Caco-2 (cell line): ENCODE results near the gene THADA. TPM values are rescaled to one million over a fixed set of nuclear protein-coding genes. Genes with fewer than 3 reads are reported as not detected.

ENCODE experiments used
- BruUV-seq: library from RNA; stranded (reverse); fragments of 400-500 nt; replicated peaks from 2 replicates; lab custom pipeline; 2021; lab: Mats Ljungman, UMichigan
- CTCF ChIA-PET: fragments of 300-600 bp; sonication (Branson Sonifier 250); formaldehyde crosslinking; loops from one replicate; lab custom pipeline; 2022; ENCODE audit warnings: antibody characterized with exemption; lab: Charles Lee
- POLR2A ChIA-PET: fragments of 300-600 bp; sonication (Branson Sonifier 250); formaldehyde crosslinking; loops from one replicate; lab custom pipeline; 2022; ENCODE audit warnings: antibody characterized with exemption; lab: Charles Lee
- DNase-seq, 2 experiments: peaks; one replicate each; pipeline versions ENCODE4 v3.0.0 to v3.0.0-alpha.2; 2020 to 2022
- H3K27me3 ChIP-seq: replicated peaks from 2 replicates; pipeline ENCODE4 v1.6.0; 2011; ENCODE audit warnings: low read length; ENCODE audit not compliant: control insufficient read depth, insufficient read depth
- H3K36me3 ChIP-seq: 2 replicates; pipeline ENCODE4 v1.5.1; 2011; ENCODE audit warnings: low read length; ENCODE audit not compliant: control insufficient read depth, insufficient read depth
- H3K4me1 ChIP-seq: fragments of 250-450 bp; sonication (Bioruptor Pico); 2 replicates; pipeline ENCODE4 v1.5.1; 2020; ENCODE audit warnings: mild to moderate bottlenecking
- H3K4me3 ChIP-seq: 2 replicates; pipeline ENCODE4 v1.5.1; 2011; ENCODE audit warnings: low read depth, mild to moderate bottlenecking, control low read depth, low read length
- H3K9me3 ChIP-seq: fragments of 250-450 bp; sonication (Bioruptor Pico); 2 replicates; pipeline ENCODE4 v1.5.1; 2020; ENCODE audit warnings: mild to moderate bottlenecking, moderate library complexity
- H3K27ac Mint-ChIP-seq: one replicate; pipeline ENCODE4 v1.8.0; 2022; ENCODE audit warnings: mixed read lengths; ENCODE audit not compliant: unreplicated experiment
- H3K27me3 Mint-ChIP-seq: one replicate; pipeline ENCODE4 v1.8.0; 2022; ENCODE audit warnings: mixed read lengths; ENCODE audit not compliant: insufficient read depth, unreplicated experiment
- H3K36me3 Mint-ChIP-seq: one replicate; pipeline ENCODE4 v1.8.0; 2022; ENCODE audit warnings: mild to moderate bottlenecking, mixed read lengths; ENCODE audit not compliant: insufficient read depth, unreplicated experiment
- H3K4me1 Mint-ChIP-seq: one replicate; pipeline ENCODE4 v1.8.0; 2022; ENCODE audit warnings: low read depth, mixed read lengths; ENCODE audit not compliant: unreplicated experiment
- H3K4me3 Mint-ChIP-seq: one replicate; pipeline ENCODE4 v1.8.0; 2022; ENCODE audit warnings: mild to moderate bottlenecking, moderate library complexity, mixed read lengths; ENCODE audit not compliant: unreplicated experiment
- H3K9me3 Mint-ChIP-seq: one replicate; pipeline ENCODE4 v1.8.0; 2022; ENCODE audit warnings: mixed read lengths; ENCODE audit not compliant: unreplicated experiment
- CTCF ChIP-seq, 2 experiments: fragments of 200-600 bp in 1 of 2; IDR thresholded peaks; 1 replicate in 1 of 2; 2 replicates in 1 of 2; pipeline versions ENCODE4 v1.5.1 to v1.8.0; 2011 to 2022; ENCODE audit warnings: antibody characterized with exemption in 1 of 2, control low read depth in 1 of 2, inconsistent platforms in 1 of 2, low read depth in 1 of 2, low read length in 1 of 2, mild to moderate bottlenecking in 1 of 2, moderate library complexity in 1 of 2; ENCODE audit not compliant: insufficient read depth in 1 of 2, severe bottlenecking in 1 of 2, unreplicated experiment in 1 of 2
- intact Hi-C: fragments of 100-400 bp; cut with micrococcal nuclease; formaldehyde crosslinking; loops from one replicate; pipeline ENCODE4 v1.10.0; 2022; ENCODE audit not compliant: unreplicated experiment
- total RNA-seq: library from RNA; stranded (reverse); gene quantifications from 2 replicates; pipeline ENCODE4 v1.2.3, GENCODE V29; 2022

The THADA gene
- total RNA-seq, 1 experiment from 2014 or later: 33.8 TPM

DNA sequence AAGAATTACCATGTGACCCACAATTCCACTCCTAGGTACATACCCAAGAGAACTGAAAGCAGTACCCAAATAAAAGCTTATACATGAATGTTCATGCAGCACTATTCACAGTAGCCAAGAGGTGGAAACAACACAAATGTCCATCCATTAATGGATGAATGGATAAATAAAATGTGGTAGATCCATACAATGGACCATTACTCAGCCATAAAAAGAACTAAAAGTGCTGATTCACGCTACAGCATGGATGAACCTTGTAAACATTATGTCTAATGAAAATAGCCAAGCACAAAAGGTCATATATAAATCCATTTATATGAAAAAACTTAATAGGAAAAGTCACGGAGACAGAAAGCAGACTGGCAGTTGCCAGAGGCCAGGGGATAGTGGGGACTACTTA lies 345.8 kb downstream of the THADA start:
- POLR2A ChIA-PET: no interaction called here
- CTCF ChIA-PET: no interaction called here
- no peaks in the 10 kb centered on the region for H3K36me3 ChIP-seq
- no peak for TF ChIP-seq CTCF (IDR thresholded peaks at IDR 0.05; ENCODE audit: insufficient read depth in 1 of 2, low read depth in 1 of 2, low read length in 1 of 2, severe bottlenecking in 1 of 2, unreplicated experiment in 1 of 2)
- peaks cover 3% of the 10 kb centered on the region; the same call in 1 of the 2 replicates for H3K4me1 ChIP-seq
- no peaks in the 10 kb centered on the region for H3K9me3 Mint-ChIP-seq
- peaks cover under 1% of the 10 kb centered on the region for H3K4me1 Mint-ChIP-seq
- no peak overlapping the region for H3K27ac Mint-ChIP-seq
- H3K27me3 Mint-ChIP-seq: no peaks in the 10 kb centered on the region
- no peaks in the 10 kb centered on the region for H3K9me3 ChIP-seq
- DNase-seq: no peak
- no TSS peak for BruUV-seq
- H3K4me3 ChIP-seq: no peak overlapping the region
- no peaks in the 10 kb centered on the region for H3K36me3 Mint-ChIP-seq
- H3K4me3 Mint-ChIP-seq: no peak overlapping the region
- intact Hi-C loops: no loop called here
- no peaks in the 10 kb centered on the region for H3K27me3 ChIP-seq

GRCh38 chr2:43248621-43249020 lies 347.2 kb downstream of the THADA start:
- H3K4me1 Mint-ChIP-seq: peaks cover 6% of the 10 kb centered on the region
- no peak overlapping the region for H3K27ac Mint-ChIP-seq
- POLR2A ChIA-PET: no interaction called here
- Histone ChIP-seq H3K9me3 (no peaks in the 10 kb centered on the region), H3K4me3 (no peak overlapping the region), H3K36me3 (peaks cover 2% of the 10 kb centered on the region), H3K27me3 (no peaks in the 10 kb centered on the region), H3K4me1 (peaks cover 3% of the 10 kb centered on the region; the same call in 1 of the 2 replicates)
- TF ChIP-seq CTCF (IDR thresholded peaks at IDR 0.05; ENCODE audit: insufficient read depth in 1 of 2, low read depth in 1 of 2, low read length in 1 of 2, severe bottlenecking in 1 of 2, unreplicated experiment in 1 of 2): no peak
- intact Hi-C loops: no loop called here
- CTCF ChIA-PET: no interaction called here
- no peaks in the 10 kb centered on the region for H3K9me3 Mint-ChIP-seq
- BruUV-seq: no TSS peak
- no peaks in the 10 kb centered on the region for H3K36me3 Mint-ChIP-seq
- no peak for DNase-seq
- no peaks in the 10 kb centered on the region for H3K27me3 Mint-ChIP-seq
- H3K4me3 Mint-ChIP-seq: no peak overlapping the region

DNA sequence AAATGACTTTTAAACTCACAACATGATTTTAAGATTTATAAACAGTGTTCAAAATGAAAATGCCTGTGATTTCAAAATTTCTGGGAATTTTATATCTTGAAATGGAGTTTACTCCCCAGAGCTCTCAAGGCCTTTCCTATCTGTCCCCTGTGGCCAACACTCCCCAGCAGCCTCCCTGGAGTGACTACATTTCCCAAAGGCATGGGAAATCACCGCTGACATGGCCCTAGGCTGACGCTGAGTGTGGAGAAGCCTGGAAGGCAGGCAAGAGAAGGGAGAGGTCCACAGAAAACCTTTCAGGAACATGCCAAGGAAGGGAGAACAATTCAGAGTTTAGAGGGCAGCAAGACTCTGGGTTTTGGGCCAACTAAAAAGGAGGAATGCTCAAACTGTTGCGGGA lies 349.2 kb downstream of the THADA start:
- peaks cover 2% of the 10 kb centered on the region for H3K36me3 ChIP-seq
- ChIA-PET CTCF (no interaction called here), POLR2A (no interaction called here)
- peaks cover 3% of the 10 kb centered on the region; the same call in 1 of the 2 replicates for H3K4me1 ChIP-seq
- H3K27me3 ChIP-seq: no peaks in the 10 kb centered on the region
- no peak overlapping the region for H3K4me3 ChIP-seq
- DNase-seq: no peak
- no peaks in the 10 kb centered on the region for H3K9me3 Mint-ChIP-seq
- H3K9me3 ChIP-seq: no peaks in the 10 kb centered on the region
- no peak overlapping the region for H3K4me3 Mint-ChIP-seq
- peaks cover 6% of the 10 kb centered on the region for H3K4me1 Mint-ChIP-seq
- no peak for TF ChIP-seq CTCF (IDR thresholded peaks at IDR 0.05; ENCODE audit: insufficient read depth in 1 of 2, low read depth in 1 of 2, low read length in 1 of 2, severe bottlenecking in 1 of 2, unreplicated experiment in 1 of 2)
- no peak overlapping the region for H3K27ac Mint-ChIP-seq
- H3K27me3 Mint-ChIP-seq: no peaks in the 10 kb centered on the region
- no TSS peak for BruUV-seq
- intact Hi-C loops: no loop called here
- H3K36me3 Mint-ChIP-seq: no peaks in the 10 kb centered on the region
